ENCODE data around the gene LRSAM1.

The LRSAM1 gene

DNA sequence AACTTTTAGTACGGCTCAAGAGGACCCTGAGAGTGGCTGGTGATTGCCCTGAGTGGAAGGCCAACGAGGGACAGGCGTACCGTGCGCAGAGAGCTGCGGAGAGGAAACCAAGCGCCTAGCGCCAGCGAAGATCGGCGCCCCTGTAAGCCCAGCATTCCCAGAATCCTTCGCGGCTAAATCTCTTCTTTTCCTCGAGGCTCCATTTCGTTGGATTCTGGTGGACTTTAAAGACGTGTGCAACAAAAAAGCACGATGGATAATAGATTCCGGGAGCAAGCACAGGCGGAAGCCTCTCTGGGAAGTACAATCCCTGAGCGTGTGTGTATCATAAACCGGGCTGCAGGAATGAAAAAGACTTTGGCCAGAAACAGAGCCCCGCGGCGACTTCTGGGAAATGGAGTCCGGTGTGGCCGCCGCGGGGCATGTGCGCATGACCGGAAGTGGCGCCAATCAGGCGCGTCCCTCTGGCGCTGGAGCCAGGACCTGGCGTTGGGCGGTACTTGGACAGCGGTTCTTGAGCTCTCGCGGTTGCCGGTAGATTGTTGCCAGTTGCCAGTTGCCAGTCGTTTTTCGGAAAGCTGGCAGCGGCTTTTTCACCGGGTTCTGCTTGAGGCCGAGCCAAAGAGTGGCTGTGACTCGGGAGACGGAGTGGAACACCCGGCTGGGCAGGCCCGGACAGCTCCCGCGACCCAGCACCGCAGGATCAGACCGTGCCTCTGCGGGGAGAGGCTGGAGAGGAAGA, 27.2 kb upstream of the LRSAM1 start, which contains the start of gene ZNF79:
Gene ZNF79 (plus strand): TSS at position 449 of the 742 bp plus-strand sequence. CDS start 406 bp downstream, outside the sequence.
- DNase-seq (ENCODE audit: low read depth in 2 of 2): peak; percentile 93
- no peak for TF ChIP-seq CTCF (IDR thresholded peaks at IDR 0.05; ENCODE audit: low read depth, low read length)
- peak within 1 kb of the TSS; percentile 90 to 96 for H3K4me3 ChIP-seq (replicated peaks in 1 of 2; ENCODE audit: low read depth in 2 of 2, low read length in 2 of 2)

GRCh38 chr9:127424676-127424999, 26.7 kb upstream of the LRSAM1 start:
- peak overlapping the region; percentile 90 to 96 for H3K4me3 ChIP-seq (replicated peaks in 1 of 2; ENCODE audit: low read depth in 2 of 2, low read length in 2 of 2)
- TF ChIP-seq CTCF (IDR thresholded peaks at IDR 0.05; ENCODE audit: low read depth, low read length): no peak
- DNase-seq (ENCODE audit: low read depth in 2 of 2): no peak

- DNase-seq (ENCODE audit: low read depth in 2 of 2): no peak
- H3K4me3 ChIP-seq (replicated peaks in 1 of 2; ENCODE audit: low read depth in 2 of 2, low read length in 2 of 2): no peak overlapping the region
- TF ChIP-seq CTCF (IDR thresholded peaks at IDR 0.05; ENCODE audit: low read depth, low read length): no peak
These were observed 24.6 kb upstream of the LRSAM1 start for GRCh38 chr9:127426756-127427155.

GRCh38 chr9:127428348-127428747, 23.0 kb upstream of the LRSAM1 start:
- TF ChIP-seq CTCF (IDR thresholded peaks at IDR 0.05; ENCODE audit: low read depth, low read length): no peak
- DNase-seq (ENCODE audit: low read depth in 2 of 2): no peak
- H3K4me3 ChIP-seq (replicated peaks in 1 of 2; ENCODE audit: low read depth in 2 of 2, low read length in 2 of 2): no peak overlapping the region

DNA sequence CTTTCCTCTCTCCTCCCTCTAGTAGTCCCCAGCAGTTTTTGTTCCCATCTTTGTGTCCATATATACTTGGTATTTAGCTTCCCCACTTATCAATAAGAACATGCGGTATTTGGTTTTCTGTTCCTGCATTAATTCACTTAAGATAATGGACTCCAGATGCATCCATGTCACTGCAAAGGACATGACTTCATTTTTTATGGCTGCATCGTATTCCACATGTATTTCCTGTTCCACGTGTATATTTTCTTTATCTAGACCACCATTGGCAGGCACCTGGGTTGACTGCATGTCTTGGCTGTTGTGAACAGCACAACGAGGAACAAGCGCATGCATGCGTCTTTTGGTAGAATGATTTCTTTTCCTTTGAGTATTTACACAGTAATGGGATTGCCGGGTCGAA, 20.9 kb upstream of the LRSAM1 start:
- no peak for DNase-seq (ENCODE audit: low read depth in 2 of 2)
- no peak overlapping the region for H3K4me3 ChIP-seq (replicated peaks in 1 of 2; ENCODE audit: low read depth in 2 of 2, low read length in 2 of 2)
- no peak for TF ChIP-seq CTCF (IDR thresholded peaks at IDR 0.05; ENCODE audit: low read depth, low read length)

GRCh38 chr9:127437497-127438264, 13.6 kb upstream of the LRSAM1 start:
- H3K4me3 ChIP-seq (replicated peaks in 1 of 2; ENCODE audit: low read depth in 2 of 2, low read length in 2 of 2): no peak overlapping the region
- no peak for DNase-seq (ENCODE audit: low read depth in 2 of 2)
- TF ChIP-seq CTCF (IDR thresholded peaks at IDR 0.05; ENCODE audit: low read depth, low read length): no peak

Measured in cardiac fibroblast (primary cell).